Right ventricle myocardium superior (tissue), 1 donor: ENCODE results near the gene HOXB8. TPM values are rescaled to one million over a fixed set of nuclear protein-coding genes. Genes with fewer than 3 reads are reported as not detected.
A peak's percentile ranks its signal among the peaks of the same experiment; 100 is the strongest.

ENCODE experiments used
- ATAC-seq: fragments of 200-7000 bp; cut with Tn5 transposase; one replicate; pipeline ENCODE4 v1.9.1; 2020; ENCODE audit warnings: mild to moderate bottlenecking; ENCODE audit not compliant: poor library complexity
- DNase-seq: peaks from one replicate; pipeline ENCODE4 v3.0.0-alpha.2; 2020
- intact Hi-C: fragments of 100-400 bp; cut with DNase I; formaldehyde crosslinking; loops from one replicate; pipeline ENCODE4 v1.11.2; 2022
- total RNA-seq: library from RNA; stranded (reverse); fragmentation: NEBNext Ultra II Directional; extraction: Animal tissue kit (Norgen Biotek cat#: 25700); gene quantifications from one replicate; pipeline ENCODE4 v1.2.1, GENCODE V29; 2021
- donor health status: DM: no; HTN: yes; CAD: no; lungs with severe emphysema.

The HOXB8 gene
- total RNA-seq, 1 donor from 2014 or later, result not detected

DNA sequence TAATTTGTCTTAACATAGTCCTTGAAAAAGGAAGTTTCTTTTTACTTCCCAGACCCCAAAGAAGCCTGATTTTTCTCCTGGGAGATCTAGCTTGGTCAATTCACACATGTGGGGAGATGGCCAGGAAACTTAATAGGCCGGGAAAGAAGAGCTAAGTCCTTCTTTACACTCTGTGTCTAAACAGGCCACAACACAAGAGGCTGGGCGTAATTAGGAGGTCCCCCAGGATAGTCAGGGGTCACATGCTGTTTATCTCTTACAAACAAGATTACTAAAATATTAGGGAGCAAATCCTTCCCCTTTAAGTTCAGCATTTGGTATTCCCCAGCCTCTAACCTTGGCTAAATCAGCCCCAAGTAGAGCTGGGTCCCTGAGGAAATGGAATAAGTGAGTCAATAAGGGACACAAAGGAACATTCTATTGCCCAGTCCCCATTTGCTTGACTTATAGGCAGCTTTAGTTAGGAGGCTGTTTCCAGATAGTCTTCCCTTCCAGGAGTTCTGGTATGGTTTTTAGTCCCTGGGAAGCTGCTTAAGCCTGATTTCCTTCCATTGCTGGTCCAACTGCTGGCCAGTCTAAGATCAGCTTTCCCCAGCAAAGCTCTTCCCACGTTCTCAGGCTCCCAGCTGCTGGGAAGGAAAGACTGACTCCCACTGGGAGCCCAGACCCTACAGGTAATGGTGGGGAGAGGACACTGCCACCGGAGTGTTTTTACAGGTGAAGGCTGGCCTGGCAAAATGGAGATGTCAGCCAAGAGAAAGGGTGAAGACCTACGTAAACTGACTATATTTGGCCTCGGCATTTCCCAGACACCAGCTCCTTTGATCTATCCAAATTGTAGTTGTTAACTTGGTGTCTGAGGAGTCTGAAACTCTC, 25.1 kb upstream of the HOXB8 start:
- no peak for DNase-seq
- intact Hi-C loops, result no loop called here
- ATAC-seq, result no peak

DNA sequence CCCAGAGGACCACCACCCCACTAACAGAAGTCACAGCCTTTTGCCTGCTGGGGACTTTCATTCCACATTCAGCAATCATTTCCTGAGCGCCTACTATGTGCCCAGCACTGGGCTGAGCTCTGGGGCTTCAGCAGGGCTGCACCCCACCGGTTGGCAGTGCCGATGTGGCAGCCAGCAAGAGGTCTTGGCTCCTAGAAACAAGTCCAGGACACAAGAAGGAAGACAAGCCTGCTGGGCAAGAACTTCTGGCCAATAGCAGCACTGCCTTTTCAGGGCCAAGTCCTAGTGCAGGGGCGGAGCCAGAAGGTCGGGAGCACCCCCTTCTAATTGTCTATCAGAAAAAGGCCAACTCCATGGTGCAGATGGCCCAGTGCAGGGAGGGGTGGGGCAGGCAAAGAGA, 24.0 kb upstream of the HOXB8 start:
- DNase-seq, result no peak
- intact Hi-C loops, result no loop called here
- ATAC-seq, result no peak

DNA sequence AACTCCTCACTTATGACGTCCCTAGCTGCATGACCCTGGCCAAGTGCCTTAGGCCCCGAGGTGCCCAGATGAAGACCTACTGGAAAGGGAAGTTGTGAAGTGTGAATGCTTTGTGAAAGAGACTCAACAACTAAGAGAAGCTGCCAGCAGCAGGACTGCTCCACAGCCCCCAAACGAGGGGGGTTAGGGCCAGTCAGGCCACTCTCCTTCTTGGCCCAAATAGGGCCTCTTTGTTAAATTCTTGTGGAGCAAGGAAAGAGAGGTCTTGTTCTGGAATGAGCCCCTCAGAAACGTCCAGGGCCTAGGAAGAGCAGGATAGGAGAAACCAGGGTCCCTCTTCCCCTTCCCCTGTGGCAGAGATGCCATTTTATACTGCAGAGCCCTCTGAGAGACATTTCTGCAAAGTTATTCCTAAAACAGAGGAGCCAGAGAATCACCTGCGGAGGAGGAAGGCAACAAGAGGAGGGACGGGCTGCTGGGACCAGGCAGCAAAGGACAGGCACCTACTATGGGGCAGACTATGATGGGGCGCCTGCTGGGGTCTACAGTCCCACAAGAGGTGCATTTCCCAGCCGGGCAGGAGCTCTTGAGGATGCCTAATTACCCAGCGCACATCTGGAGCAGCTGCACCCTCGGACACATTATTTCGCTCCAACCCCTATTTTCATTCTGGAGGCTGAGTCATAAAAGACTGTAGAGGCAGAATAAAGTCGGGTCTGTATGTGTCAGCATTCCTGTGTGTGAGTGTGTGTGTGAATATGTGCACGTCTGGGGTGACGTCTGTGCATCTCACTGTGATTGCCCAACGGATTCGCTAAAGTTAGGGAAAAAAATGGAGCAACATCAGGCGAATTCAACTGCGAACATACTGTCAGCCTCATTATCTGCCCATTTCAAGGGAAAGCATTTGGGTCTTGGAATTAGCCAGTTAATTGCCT, 22.5 kb upstream of the HOXB8 start:
- no peak for DNase-seq
- ATAC-seq, result no peak
- intact Hi-C loops, result no loop called here

DNA sequence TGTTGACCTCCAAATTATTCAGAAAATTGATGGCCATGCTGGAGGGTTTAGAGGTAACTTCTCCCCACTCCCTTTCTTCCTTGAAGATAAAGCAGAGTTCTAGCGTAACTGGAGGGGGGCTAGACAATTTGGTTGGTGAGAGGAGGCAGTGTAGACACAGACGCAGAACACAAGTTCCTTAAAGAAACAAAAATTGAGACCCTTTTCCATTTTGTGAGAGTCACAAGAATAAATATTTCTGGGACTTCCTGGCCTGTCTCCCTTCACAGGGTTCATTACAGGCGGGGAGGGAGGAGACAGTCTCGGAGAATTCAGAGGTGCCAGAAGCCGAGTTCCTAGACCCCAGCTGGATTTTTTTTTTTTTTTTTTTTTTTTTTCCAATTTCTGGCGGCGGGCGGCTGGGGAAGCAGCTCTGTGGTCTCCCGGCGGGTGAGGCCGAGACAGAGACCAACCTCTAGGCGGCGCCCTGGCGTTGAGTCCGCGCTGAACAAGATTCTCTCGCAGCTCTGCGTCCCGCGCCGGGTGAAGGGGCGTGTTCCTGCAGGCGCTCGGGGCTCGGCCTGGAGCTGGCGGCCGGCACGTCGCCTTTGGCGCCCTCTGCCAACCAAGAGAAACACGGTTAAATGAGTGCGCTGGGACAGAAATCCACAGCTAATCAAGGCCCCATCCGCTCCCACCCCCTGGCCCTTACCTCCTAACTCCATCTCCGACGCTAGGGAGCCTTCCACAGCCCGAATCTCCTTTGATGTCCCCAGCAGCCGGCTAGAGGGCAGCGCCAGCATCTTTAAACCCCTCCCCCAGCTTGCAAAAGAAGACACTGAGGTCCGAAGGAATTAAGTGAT, 21.3 kb upstream of the HOXB8 start:
- DNase-seq, result peak; percentile 76
- ATAC-seq, result peak; percentile 65
- intact Hi-C loops, result no loop called here

DNA sequence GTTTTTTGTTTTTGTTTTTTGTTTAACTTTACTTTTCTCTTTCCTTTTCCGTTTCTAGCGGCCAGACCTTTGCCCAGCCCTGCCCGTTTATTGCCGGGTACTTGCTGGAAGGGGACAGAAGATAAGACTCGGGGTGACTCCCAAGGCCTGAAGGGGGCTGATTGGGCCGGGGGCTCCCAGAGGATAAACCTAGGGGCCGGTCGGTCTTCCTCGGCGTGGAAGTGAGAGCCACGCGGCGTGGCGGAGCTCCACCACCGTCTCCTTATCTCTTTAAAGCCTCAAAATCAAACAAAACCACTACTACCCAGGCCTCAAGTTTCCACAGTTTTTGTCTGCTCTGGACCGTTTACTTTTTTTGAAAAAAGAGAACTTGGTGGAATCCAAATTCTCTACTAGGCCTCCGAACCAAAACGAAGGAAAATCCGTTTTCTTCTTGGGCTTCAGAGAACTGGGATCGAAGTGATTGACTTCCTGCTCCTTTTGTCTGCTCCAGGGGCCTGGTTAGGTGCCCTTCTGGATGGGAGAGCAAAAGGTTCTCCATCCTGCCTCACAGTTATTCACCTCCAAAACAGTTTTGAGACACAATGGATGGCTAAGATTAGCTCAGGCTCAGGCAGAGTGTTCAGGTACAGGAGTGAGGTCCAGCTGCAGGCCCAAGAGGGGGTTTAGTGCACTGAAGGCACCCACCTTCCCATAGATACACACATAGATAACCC, 19.6 kb upstream of the HOXB8 start:
- intact Hi-C loops, result no loop called here
- ATAC-seq (no peak), DNase-seq (no peak)

DNA sequence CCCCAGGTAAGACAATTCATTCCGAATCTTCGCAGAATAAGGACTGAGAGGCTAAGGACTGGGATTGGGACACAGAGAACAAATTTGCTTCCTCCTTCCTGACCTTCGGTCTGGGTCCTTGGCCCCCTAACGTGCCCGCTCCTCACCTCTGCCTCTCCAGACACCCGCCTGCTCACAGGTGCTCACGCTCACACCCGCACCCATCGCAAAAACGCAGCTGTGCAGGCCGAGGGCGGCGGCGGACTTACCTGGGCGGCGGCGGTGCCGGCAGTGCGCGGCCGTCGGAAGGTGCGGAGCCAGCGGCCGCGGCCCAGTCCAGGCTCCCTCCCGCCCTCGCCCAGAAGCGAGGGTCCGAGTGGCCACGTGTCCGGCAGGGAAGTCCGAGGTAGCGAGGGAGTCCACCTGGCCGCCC, 18.2 kb upstream of the HOXB8 start:
- no peak for ATAC-seq
- intact Hi-C loops, result no loop called here
- no peak for DNase-seq

DNA sequence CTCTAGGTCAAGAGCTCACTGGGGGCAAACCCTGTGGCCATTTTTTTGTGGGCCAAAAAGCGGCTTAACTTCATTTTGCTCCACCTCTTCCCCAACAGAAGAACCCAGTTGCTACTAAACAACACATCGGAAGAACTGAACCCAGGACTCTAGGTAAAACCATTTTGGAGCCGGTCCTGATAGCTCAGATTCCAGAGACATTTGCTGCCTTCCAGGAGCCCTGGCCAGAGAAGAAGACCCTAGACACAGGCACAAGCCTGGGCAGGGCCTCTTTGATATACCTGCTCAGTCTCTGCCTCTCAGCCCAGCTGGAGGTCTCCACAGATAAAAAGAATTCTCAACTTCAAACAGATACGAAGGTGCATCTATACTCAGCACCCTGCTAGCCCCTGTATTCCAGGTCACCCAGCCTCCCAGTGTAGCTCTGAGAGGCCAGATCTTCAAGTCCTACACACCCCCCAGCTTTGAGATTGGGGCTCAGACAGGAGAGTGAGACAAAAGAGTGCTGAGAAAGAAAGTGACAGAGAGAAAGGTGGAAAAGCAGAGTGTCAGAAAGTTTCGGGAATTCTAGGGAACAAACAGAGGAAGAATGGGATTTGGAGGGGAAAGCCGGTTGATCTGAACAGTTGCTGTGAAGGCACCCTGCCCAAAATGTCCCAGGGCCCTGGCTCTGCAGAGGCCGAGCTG, 17.6 kb upstream of the HOXB8 start:
- intact Hi-C loops, result no loop called here
- ATAC-seq (no peak), DNase-seq (no peak)

DNA sequence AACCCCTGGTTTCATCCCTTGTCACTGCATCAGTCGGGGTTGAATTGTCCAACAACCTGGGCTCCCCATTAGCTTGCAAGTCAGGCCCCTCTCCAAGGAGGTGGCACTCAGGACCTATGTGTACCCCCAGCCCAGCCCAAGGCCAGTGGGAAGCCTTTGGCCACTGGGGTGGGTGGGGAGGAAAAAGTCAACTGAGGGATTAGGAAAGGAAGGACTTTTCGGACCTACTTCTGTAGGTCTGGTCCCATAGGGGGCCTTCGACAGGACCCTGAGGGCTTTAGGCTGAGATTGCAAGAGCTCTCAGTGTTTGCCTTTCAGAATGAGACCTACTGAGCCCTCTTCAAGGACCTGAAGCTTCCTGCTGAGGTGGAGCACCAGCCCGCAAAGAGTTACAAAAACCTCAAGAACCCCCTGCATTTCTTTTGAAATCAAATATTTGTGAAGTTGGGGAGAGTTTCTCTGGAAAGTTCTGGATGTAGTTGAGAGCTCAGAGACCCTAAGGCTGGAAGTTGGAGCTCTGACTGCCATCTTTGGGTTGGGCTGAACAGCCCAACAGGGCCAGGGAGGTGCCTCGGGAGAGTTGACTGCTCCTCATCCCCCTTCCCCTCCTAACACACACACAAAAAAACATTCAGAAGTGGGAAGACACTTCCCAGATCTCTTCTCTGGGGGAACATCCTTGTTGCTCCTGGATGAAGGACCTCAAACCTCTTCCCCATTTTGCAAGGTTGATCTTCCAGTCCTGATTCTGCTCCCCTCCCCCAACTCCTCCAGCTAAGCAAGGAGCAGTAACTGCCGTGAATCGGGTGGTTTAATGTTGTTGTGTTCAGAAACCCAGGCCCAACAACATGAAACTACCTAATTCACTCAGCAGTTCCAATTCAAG, 16.8 kb upstream of the HOXB8 start:
- no peak for DNase-seq
- intact Hi-C loops, result no loop called here
- no peak for ATAC-seq

DNA sequence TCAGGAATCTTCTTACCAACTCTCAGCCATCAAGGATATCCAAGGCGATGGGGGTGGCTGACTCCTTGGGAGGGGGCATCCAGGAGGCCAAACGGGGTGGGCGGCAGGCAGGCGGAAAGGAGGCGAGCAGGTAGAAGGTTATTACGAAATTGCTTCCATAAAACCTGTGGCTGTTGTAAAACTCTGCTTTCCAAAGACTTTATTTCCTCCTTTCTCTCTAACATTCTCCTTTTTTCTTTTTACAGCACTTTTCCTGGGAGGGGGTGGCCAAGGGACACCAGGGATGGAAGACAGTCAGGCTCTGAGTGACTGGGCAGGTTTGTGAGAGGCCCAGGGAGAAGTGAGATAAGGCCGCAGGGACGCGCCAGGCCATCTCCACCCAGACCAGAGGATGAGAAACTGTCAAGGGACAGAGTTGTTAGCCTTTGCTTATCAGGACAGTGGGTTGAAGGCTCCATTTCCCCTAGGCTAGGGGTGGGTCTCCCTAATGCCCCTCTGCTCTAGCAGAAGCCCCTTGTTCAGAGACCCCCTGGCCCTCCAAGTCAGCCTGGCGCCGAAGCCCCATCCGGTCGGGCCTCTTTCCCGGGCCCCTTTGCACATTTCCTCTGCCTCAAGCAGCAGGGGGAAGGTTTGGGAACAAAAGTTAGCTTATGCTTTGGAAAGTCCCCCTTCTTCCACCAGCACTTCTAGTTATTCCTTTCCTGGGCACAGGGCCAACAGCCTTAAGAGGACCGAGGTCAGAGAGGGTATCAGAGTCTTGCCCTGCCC, 16.0 kb upstream of the HOXB8 start:
- ATAC-seq, result no peak
- no peak for DNase-seq
- intact Hi-C loops, result no loop called here

DNA sequence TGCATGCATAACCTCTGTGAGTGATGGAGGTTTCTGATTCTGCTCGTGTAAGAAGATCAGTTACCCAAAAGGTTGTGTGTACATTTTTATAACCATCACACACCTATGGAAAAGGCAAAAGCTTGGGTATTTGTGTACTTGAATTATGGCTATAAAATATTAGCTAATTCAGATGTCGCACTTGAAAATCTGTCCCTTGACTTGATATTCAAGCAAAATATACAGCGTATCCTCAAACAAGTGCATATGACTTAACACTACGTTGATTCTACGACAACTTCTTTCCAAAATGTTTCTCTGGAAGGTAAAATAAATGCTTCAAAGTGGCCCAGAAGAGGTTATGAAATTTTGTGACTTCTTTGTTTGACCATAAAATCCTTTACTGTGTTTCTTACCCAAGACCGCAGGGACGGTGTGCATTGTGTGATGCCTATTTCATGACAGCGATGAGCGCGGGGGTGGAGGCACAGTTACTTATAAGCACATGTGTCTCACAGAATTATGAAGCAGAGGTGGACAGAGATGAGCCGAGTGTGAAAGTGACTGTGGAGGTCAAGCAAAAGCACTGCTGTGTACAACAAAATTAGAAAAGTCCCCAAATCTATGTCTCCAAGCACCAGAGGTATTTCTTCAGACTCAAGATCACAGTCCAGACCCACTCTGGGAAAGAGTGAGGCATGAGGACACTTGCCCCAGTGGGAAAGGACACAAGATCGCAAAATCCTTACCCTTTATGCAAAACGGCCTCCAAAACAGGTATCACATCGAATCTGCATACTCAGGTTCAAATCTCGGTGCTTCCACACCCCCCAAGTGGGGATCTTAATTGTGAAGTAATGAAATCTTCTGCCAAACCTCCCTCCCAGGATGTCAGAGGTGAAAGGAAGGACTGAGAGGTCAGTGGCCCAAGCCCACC, 15.2 kb upstream of the HOXB8 start:
- DNase-seq (no peak), ATAC-seq (no peak)
- intact Hi-C loops, result no loop called here

DNA sequence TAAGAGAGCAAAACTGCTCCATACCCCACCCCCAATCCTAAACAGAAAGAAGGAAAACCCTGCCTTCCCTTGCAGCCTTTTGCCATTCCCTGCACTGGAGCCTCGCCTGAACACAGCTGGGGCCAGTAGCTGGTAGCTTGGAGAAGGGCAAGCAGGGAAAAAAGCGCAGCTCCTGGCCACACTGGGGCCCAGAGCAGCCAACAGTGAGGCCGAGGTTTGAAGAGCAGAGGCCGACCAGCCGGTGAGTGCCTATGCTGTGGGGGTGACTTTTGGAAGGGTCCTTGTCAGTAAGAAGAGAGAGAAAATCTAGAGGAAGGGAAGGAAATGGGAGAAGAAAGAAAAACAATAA, 14.3 kb upstream of the HOXB8 start:
- ATAC-seq (no peak), DNase-seq (no peak)
- intact Hi-C loops, result no loop called here

DNA sequence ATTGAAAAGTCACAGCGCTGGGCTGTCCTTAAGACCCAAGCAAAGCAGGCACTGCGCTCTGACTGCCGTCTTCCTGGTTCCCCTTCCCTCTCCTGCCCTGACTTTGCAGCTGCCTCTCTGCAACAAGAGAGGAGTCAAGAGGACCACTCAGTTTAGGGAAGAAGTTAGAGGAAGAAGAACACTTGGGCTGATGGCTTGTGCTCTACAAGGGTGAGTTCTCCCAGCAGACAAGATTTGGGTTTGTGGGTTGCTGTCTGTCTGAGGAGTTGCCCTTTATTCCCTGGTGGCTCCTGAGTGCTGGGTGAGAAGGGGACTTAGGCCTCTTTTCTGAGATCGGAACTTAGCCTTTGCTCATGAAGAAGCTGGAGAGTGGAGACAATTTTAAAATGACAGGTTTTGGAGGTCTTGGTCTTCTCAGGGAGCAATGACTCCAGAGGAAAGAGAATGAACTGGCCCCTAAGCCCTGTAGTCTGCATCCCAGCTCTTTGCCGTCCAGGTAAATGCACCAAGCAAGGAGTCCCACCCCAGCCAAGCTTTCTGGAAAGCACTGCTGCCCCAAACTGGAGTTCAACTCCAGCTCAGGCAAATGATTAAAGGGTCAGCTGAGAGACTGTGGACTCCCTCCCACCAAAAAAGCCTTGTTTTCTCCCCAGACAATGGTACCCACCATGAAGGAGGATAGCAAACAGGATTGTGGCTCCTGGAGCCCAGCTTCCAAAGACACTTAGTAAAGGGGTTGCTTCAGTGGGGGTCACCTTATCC, 13.7 kb upstream of the HOXB8 start:
- ATAC-seq (no peak), DNase-seq (no peak)
- intact Hi-C loops, result no loop called here

DNA sequence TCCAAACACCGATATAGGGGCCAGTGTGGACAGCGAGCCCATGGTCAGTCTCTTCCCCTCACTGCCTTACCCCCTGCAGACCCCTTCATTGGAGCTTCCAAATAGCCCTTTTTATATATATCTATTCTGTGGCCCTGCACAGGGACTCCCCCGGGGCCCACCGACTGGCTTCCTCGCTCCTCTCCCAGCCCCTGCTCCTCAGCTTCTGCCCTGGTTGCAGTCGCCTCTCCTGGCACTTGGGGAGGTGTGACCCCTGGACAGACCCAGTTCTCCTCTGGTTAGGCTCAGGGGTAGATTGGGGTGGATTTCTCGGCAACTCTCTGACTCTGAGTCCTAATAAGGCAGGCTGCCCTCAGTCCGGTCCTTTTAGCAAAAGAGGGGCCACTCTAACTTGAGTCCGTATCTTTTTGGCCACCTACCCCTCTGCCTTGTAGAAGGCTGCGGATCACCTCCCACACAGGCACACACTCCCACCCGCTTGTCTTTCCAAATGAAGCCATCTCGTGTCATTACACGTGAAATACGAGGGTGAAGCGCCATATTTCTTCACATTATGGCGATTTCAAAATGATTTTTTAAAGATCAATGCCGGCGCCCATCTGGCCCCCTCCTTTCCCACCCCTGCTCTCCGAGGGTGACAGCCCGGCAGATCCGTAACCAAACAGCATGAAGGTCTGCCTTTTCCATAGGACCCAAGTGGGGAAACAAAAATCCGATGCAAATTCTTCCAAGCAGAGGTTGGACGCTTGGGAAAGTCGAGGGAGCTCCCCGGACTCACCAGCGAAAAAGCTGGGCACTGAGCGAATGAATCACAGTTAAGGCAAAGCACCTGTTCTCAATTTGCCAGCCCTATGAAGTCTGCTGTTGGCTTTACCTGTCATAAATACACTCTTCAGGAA, 12.8 kb upstream of the HOXB8 start:
- ATAC-seq, result no peak
- intact Hi-C loops, result no loop called here
- no peak for DNase-seq
